CD4-positive, alpha-beta T cell treated with Interleukin-17A for 1 hour (primary cell): ENCODE results near the gene RBM11.
"Not testable (repeated sequence)": the region's sequence is repeated elsewhere in the genome, so short reads cannot be mapped to it uniquely, and the experiment has no call there.

Experiments
- DNase-seq: peaks from one replicate; pipeline ENCODE4 v3.0.0-alpha.2; 2020

RBM11 gene, protein sequence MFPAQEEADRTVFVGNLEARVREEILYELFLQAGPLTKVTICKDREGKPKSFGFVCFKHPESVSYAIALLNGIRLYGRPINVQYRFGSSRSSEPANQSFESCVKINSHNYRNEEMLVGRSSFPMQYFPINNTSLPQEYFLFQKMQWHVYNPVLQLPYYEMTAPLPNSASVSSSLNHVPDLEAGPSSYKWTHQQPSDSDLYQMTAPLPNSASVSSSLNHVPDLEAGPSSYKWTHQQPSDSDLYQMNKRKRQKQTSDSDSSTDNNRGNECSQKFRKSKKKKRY

DNA sequence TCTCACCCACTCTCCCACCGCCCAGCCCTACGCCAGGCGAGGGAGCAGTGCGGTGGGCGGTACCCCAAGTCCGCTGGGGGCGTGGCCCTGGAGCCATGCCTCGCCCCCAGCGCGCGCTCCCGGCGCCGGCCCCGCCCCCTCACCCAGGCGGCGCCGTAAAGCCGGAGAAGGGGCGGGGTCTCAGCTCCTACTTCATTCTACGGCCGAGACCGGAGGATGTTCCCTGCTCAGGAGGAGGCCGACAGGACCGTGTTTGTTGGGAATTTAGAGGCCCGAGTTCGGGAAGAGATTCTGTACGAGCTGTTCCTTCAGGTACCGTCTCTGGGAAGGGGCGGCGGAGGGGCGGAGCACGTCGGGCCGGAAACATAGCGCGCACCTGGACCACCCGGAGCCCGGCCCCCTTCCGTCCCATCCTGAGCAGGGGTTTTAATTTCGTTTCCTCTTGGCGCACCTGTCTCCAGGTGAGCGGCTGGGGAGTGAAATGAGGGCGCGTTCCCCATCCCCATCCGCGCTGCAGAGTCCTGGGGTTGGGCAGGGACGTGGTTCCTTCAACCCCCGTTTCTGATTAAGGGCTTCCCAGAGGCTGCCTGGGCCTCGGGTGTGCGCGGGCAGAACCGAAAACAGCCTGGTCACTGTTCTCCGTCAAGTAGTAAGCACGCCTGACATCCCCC lies at the start of gene RBM11:
RBM11 (plus strand) TSS at position 187 of the 671 bp plus-strand sequence; CDS start at position 217, 30 bp downstream.
- DNase-seq, result peak; percentile 68

DNA sequence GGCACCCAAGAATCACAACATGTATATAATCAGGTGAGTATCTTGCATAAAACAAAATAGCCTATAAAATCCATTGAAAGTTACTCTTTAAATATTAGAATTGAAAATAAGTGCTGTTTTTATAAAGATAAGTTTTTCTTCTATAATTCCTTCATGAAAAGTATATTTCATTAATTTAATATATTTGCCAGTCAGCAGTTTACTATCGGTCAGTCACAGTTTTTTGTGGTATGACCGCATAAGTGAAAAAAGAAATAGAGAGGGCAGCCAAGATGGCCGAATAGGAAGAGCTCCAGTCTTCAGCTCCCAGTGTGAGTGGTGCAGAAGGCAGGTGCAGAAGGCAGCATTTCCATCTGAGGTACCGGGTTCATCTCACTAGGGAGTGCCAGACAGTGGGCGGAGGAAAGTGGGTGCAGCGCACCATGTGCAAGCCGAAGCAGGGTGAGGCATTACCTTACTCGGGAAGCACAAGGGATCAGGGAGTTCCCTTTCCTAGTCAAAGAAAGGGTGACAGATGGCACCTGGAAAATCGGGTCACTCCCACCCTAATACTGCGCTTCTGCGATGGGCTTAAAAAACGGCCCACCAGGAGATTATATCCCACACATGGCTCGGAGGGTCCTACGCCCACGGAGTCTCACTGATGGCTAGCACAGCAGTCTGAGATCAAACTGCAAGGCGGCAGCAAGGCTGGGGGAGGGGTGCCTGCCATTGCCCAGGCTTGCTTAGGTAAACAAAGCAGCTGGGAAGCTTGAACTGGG lies 49.3 kb upstream of the RBM11 start:
- DNase-seq, result not testable (repeated sequence)

DNA sequence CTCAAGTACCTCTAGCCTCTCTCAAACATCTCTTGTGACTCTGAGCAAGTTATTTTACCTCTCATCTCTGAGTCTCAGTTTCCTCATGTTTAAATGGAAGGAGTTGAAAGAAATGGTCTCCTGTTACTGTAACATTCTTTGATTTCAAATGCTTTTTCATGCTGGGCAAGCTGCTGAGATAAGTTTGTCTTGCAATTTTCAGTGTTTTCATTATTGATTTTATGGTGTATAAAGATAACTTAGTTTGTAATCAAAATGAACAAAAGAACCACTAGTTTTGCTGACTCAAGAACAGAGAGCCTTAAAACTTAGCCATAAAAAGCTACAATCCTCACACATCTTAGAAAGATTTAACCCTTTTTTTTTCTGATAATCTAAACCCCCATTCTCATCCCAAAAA lies 9.7 kb upstream of the RBM11 start:
- no peak for DNase-seq

DNA sequence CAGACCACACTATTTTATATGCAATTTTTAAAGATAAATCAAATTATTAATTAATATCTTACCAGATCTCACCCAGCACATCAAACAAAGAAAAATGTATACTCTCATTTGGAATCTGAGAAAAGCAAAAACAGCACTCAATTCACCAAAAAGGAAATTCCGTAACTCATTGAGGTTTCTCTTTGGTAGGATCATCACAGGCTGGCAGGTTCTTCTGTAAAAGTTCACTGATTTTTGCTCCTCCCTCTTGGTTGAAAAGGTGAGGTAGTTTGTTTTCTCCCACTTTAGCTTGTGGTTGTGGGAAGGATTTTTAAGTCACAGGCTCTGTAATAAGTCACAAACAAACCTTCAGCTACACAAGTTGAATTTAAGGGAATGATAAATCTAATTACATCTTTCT lies 5.2 kb upstream of the RBM11 start, which contains the start of gene LIPI:
LIPI (minus strand) TSS at position 218 of the 400 bp plus-strand sequence; CDS start at position 108, 110 bp downstream.
- DNase-seq, result no peak

DNA sequence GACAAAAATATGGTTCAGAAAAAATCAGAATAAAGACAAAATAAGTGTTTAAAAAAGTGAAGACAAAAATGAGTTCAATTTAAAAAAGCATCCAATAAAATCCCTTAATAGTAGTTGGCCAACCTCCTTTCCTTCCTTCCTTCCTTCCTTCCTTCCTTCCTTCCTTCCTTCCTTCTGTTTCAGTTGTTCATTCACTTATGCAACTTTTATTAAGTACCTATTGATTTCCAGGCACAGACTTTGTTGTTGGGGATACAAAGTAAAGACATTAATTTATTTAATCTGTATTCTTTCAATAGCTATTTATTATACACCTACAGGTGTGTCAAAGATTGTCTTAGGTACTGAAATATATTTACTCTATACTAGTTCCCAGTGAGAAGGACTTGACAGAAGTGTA lies 2.8 kb upstream of the RBM11 start:
- no peak for DNase-seq

DNA sequence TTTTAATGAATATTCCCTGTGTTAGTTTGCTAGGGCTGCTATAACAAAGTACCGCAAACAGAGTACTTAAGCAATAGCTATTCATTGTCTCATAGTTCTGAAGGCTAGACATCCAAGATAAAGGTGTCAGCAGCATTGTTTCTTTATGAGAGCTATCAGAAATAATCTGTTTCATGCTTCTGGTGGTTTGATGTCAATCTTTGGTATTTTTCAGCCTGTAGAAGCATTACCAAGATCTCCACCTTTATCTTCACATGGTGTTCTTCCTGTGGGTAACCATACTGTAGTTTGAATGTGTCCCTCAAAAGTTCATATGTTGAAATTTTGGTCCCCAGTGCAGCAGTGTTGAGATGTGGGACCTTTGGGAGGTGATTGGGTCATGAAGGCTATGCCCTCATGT lies 7.4 kb downstream of the RBM11 start:
- no peak for DNase-seq

DNA sequence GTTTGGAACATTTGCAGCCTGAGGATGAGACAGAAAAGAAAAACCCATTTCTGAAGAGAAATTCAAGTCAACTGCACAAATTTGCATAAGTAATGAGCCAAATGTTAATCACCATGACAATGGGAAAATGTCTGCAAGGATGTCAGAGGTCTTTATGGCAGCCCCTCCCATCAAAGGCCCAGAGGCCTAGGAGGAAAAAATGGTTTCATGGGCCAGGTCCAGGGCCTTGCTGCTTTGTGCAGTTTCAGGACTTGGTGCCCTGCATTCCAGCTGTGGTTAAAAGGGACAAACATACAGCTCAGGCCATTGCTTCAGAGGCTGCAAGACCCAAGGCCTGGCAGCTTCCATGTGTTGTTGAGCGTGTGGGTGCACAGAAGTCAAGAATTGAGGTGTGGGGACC lies 13.4 kb downstream of the RBM11 start:
- DNase-seq, result no peak

DNA sequence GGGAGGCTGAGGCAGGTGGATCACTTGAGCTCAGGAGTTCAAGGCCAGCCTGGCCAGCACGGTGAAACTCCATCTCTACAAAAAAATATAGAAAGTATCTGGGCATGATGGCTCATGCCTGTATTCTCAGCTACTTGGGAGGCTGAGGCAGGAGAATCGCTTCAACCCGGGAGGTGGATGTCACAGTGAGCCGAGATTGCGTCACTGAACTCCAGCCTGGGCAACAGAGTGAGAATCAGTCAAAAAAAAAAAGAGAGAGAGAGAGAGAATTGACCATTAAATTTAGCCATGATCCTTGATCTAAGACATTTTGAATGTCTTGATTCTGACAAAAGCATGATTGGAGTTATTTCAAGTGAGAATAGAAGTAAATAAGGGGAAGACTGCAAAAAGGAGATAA lies 19.1 kb downstream of the RBM11 start:
- no peak for DNase-seq

DNA sequence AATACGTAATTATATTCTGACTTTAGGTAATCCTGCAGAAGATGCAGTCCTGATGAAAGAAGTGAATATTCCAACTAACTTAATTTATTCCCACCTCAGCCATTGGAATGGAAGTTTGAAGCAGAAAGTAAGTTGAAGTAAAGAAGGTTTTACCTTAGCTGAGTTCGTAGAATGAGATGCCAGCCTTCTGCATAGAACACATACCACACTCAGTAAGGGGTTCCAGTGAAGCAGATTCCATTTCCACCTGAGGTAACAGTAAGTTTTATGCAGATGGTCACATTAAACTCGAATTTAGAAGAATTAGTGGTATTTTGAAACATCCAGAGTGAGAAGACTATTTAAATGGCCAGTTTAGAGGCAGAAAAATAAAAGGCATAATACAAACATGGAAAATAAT lies 20.2 kb downstream of the RBM11 start:
- no peak for DNase-seq

DNA sequence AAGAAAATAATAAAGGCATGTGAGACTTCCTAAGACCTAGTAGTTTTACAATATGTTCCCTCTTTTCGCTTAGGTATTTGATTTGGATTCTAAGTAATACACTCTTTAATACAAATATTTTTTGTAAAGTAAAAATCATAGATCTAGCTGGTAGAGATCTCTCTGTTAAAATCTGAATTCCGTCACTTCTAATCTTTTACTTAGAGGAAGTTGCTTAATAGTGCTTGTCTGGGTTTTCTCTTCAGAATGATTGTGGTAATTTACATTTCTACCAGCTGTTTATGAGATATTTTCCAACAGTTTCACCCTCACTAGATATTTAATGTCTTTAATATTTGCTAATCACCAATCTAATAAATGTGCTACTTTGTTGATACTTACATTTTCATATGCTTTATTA lies 23.3 kb downstream of the RBM11 start:
- no peak for DNase-seq

DNA sequence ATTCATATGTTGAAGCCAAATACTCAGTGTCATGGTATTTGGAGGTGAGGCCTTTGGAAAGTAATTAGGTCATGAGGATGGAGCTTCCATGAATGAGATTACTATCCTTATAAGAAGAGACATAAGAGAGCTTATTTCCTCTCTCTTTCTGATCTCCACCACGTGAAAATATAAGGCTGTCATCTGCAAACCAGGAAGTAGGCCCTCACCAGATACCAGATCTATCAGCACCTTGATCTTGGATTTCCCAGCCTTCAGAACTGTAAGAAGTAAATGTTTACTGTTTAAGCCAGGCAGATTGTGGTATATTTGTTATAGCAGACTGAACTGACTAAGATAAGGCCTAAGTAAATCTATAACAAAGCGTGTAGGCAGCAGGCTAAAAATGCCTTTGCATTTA lies 25.3 kb downstream of the RBM11 start:
- peak; percentile 23 for DNase-seq

DNA sequence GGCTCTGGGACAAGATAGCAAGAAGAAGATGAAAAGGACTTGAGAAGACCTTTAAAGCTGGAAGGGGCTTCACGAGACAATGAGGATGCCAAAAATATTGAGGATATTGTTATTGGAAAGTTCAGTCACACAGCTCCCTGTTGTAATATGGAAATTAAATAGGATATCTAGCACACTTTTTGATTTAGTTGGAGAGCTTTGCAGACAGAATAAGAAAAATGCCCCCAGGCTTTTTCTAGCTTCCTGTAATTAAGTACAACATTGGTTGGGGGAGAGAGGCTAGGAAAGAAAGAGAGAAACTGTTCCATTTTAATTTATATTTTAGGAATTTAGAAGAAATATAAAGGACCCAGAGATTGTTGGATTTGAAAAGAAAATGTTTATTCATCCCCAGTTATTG lies 27.5 kb downstream of the RBM11 start:
- no peak for DNase-seq

DNA sequence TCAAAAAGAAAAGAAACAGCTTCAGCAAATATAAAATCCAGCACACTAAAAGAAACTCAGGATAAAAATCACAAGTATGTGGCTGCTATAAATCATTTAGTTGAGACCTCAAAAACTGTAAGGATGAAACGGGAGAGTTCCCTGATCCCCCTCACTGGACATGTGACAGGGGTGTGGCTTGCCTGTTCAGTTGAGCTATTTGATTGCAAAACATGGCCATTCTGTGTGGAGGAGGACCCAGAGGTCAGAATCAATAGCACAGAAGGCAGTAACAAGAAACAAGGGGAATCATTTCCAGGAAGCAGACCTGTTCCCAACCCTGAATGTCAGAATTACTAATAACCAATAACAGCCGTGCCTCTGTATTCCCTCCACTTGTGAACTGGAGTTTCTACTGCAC lies 27.9 kb downstream of the RBM11 start:
- DNase-seq, result no peak

DNA sequence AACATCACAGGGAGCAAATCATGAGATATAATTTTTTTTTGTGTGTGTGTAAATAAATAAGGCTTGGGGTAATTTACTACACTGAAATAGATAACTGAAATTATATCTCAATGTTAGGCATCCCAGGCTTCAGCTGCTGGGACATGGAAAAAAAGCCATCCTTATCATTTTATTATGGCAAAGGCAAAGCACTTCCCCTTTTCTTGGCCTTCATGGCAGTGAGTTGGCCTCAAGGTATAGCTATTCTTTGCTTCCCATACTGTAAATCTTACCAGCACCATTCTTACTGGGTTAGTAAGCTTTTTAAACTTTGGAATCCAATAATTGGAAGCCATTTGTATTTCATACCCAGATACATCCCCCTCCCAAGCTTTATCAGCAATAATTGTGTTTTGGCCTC lies 29.0 kb downstream of the RBM11 start:
- no peak for DNase-seq

DNA sequence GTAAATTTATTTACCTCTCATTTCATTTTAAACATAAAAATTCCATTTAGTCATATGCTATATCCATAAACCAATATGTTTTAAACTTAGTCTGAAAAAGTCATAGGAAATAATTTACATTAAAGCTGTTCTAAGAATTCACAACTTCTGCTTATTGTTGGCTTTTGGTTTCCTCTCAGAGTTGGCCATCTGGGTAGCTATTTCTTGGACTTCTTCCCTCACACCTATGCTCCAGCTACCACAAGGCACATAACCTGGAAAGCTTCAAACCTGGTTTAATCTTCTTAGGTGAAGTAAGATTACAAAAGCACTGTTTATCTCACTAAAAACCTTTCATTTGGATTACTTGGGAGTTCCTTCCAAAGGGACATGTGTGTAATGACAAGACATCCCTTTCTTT lies 29.8 kb downstream of the RBM11 start:
- no peak for DNase-seq

DNA sequence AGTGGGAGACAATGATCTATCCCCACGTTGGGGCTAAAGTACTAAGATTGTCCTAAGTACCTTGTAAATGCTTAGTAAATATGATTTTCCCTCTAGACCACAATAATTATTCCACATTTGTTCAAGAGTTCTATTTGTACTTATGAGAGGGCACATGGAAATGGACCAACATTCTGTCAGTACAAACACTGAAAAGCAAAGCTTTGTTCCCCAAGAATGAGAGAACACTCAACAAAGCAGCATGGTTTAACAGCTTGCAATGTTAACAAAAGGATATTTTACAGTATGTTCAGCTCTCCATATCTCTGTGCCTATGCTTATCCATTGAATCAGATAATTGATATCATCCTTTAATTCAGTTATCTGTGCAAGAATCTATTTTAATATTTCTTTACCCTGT lies 35.4 kb downstream of the RBM11 start:
- no peak for DNase-seq

DNA sequence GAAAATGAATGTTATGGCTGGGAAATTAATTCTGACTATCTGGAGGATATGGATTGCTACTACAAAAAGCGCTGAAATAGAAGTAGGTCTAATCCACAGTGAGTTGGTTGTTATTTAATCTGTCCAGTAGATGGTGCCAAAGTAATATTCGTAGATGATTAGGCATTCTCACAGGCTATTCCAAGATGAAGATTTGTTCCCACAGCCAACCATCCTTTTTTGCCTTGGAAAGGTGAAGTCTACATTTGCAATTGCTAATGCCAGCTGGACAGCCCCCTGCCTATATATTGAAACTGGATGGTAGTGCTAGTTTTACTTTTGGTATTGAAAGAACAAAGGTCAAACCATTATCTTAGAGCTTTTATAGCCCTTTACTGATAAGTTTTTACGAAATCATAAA lies 43.8 kb downstream of the RBM11 start:
- peak; percentile 33 for DNase-seq

DNA sequence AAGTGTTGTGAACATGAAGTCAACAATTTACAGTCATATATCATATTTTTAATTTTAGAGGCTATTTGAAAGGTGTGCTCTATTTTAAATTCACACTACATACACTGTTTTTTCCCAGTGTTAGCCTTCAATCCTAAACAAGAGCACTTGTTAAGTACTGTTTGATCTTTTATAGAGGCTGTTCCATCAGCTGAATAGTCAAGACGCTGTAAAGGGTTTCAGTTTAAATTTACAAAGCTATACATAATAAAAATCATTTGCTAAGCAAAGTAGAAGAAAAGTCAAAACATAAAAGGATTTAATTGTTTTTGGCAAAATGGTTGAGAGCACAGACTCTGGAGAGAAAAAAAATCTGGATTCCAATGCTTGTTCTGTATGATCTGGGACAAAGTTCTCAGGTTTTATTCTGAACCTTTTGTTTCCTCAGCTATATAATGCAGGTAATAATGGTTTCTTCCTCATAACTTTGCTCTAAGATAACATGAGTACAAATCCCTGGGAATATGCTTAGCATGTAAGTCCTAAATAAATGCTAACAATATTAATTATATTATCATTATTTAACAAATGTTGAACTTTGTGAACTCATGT lies 44.3 kb downstream of the RBM11 start:
- no peak for DNase-seq

DNA sequence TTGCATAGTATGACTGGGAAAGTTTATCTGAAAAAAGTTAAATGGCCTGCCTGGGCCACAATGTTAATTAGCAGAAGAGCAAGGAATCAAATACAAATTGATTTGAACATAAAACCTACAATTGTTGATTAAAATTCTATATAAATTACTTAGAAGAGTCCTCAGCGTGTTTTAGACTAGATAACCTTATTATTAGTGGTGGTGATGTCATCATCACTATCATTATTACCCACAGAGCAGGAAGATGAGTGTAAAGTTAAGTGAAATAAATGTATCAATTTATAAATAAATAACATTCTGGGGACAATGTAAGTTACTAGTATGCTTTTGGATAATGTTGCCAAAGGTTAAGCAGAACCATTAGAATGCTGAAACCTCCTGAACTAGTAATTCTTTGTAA lies 46.1 kb downstream of the RBM11 start:
- no peak for DNase-seq

DNA sequence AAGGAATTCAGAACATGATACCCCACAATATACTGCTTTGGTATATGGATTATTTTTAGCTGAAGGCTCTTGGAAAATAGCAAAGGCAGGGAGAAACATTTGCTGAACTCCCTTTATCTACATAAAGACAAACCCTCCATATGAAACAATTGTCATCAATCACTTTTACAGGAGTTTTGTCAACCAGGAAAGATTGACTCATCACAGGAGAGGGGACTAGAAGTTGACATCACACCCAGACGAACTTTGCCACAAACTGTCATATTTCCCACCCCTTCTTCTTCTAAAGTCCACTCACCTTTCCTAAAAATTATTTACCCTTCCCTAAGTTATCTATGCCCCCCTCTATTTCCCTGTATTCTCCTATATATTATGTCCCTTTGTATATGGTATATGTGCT lies 47.9 kb downstream of the RBM11 start:
- DNase-seq, result no peak

DNA sequence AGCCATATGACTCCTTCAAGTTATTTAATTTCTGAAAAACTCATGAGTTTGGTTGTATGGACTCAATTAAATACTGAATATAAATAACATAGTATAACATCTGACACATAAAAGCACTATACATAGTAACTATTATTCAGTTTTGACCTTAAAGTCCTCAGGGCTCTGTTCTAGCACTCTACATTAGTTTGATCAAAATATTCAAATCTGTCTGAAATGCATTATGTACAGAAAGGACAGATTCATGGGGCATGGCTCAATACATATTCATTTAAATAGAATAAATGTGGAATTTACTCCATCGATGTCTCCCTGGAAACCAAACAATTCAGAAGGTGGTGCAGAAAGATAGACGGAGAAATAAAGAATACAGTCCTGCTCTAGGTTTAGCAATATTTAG lies 49.1 kb downstream of the RBM11 start:
- DNase-seq, result no peak

DNA sequence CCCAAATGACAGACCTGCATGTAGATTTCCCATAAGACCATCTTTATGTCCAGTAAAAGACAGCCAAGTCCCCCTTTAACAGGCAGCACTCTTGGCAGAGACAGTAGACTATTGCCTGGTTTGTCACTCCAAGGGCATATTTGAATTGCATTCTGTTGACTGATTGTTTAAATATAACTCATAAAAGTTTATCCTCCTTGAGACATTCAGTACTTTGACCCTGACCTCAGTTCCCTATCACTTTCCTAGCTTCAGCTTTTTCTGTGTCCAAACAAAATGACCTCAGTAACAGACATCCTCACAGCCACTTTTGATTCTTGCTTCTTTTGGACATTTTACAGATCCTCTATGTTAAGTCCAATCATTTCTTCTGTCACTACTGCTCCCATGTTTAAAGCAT lies 51.1 kb downstream of the RBM11 start:
- DNase-seq, result no peak

DNA sequence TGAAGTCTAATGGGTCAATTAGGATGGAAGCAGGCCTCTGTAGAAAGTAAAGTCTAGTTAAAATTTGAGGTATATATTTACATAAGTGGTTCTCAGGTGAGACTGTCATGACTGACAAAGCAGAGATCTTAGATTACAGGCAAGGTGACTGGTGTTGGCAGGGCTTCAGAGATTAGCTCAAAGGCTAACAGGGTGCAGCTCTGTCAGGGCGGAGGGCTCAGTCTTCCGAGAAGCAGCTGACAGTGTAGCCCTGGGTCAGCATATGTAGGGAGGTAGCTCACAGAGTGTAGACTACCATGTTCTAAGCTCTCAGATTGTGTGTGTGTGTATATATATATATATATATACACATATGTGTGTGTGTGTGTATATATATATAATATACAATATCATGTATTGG lies 54.7 kb downstream of the RBM11 start:
- DNase-seq, result no peak

DNA sequence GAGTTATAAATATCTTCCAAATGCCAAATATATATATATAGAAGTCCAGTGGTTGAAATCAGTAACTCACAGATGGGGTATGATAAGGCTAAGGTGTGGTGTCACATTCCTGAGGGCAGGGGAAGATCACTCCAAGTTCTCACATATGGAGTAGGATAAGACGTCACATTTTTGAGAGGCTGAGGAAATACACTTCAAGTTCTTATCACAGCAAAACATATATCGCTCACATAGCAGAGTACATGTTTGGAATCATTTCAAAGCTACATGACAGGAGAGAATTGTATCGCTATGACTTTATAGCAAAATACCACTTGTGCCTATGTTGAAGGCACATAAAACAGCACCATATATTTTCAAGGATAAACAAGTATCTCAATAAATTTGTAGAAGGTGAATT lies 55.1 kb downstream of the RBM11 start:
- DNase-seq, result no peak
